SU-DHL-6 (cell line): ENCODE data around the gene STKLD1.

ENCODE experiments used
- CTCF ChIP-seq: fragments of 200-600 bp; sonication (generic); IDR thresholded peaks from one replicate; pipeline ENCODE4 v1.5.1; 2017; ENCODE audit warnings: antibody characterized with exemption, mild to moderate bottlenecking, low read length, moderate library complexity; ENCODE audit not compliant: insufficient read depth, poor library complexity, severe bottlenecking
- EZH2phosphoT487 ChIP-seq: fragments of 200-600 bp; sonication (generic), shearing (Covaris generic); conservative IDR thresholded peaks from 2 replicates; pipeline ENCODE4 v1.6.1; 2018; ENCODE audit warnings: mild to moderate bottlenecking, antibody characterized with exemption, low read length, moderate library complexity, mixed read lengths

- TF ChIP-seq CTCF: no peak
- no peak for TF ChIP-seq EZH2phosphoT487
These were observed 51.6 kb downstream of the STKLD1 start for GRCh38 chr9:133427658-133428348.
